ENCODE data around the gene ZNF169.
"Not testable (repeated sequence)": the region's sequence is repeated elsewhere in the genome, so short reads cannot be mapped to it uniquely, and the experiment has no call there.

Gene ZNF169

DNA sequence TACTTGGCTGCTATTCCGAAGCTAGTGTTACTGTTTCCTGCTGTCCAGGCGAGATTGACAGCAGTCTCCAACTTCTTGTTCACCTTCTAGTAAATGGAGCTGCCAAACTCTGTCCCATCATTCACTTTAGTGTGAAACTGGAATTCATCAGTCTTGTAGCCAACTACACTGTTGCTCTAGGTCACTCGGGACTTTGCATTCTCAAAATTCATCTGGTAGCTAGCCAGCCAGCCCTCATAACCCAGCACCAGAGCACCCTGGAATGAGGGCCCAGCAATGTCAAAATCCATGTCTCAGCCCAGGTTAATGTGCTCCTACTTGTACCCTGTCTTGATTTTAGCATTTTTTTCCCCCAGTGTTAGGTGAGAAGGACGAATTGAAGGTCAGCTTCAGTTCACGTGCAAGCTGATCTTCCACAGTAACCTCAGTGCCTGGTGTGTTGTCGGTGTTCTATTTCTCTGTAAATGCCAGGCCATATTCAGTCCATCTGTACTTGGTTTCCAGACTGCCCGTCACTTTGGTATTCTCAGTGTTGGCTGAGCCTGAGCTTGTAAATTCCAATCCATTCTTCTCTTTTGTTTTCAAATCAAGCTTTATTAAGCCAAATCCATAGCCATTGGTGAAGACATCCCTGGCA lies 28.9 kb downstream of the ZNF169 start:
- no peak for DNase-seq

DNA sequence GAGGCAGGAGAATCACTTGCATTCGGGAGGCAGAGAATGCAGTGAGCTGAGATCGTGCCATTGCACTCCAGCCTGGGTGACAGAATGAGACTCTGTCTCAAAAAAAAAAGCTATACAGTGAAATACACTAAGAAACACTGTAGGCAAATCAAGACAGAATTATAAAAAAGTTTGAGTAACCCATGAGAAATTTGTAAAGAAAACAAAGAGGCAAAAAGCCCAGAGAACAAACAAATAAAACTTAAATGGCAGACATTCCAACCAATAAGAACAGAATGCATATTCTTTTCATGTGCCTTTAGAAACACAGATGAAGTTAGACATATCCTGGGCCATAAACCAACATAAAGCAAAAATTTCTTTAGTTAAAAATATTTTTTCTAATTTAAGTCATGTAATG lies 30.6 kb downstream of the ZNF169 start:
- no peak for DNase-seq

DNA sequence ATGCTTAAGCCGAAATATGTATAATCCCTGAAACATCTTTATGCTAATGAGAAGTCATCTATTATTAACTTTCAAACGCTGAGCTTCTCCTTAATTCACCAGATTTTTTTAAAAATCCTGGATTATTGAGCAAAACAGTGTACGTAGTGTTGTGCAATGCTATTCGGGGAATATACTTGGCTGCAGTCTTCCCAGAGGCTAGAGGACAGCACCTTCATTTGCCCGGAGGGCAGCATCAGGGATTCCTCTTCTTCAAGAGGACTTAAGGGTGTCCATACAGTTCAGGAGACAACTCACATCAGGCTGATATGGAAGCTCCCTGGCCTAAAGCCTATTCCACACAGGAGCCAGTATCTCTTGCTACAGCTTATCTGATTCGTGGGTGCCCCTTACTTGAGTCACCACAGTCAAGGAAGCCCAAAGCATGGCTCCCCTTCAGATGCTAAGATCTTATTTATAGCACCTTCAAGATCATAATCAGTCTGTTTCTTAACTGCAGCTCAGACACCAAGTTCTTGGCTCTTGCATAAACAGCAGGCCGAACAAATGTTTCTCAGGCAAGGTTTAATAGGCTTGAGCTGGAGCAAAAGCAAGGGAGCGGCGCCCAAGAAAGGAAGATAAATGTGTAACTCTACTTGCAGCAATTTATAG lies 40.0 kb downstream of the ZNF169 start:
- no peak for DNase-seq

DNA sequence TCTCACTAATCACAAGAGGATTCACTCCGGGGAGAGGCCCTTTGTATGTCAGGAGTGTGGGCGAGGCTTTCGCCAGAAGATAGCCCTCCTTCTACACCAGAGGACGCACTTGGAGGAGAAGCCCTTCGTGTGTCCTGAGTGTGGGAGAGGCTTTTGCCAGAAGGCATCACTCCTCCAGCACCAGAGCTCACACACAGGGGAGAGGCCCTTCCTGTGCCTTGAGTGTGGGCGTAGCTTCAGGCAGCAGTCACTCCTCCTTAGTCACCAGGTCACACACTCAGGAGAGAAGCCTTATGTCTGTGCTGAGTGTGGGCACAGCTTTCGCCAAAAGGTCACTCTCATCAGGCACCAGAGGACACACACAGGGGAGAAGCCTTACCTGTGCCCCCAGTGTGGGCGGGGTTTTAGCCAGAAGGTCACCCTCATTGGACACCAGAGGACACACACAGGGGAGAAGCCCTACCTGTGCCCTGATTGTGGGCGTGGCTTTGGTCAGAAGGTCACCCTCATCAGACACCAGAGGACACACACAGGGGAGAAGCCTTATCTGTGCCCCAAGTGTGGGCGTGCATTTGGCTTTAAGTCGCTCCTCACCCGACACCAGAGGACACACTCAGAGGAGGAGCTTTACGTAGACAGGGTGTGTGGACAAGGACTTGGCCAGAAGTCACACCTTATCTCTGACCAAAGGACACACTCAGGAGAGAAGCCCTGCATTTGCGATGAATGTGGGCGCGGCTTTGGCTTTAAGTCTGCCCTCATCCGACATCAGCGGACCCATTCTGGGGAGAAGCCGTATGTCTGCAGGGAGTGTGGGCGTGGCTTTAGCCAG lies 41.6 kb downstream of the ZNF169 start:
- DNase-seq = no peak

DNA sequence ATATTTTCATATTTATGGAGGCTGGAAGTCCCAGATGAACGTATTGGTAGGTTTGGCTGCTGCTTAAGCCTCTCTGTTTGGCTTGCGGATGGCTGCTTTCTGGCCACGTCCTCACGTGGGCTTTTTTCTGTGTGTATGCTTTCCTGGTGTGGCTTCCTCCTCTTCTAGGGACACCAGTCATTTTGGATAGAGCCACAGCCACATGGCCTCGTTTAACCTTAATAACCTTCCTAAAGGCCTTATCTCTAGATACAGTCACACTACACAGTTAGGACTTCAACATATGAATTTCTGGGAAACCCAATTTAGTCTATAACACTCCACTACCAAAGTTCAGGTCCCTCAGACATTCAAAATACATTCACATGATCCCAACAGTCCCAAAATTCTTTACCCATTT lies 42.5 kb downstream of the ZNF169 start:
- DNase-seq = no peak

DNA sequence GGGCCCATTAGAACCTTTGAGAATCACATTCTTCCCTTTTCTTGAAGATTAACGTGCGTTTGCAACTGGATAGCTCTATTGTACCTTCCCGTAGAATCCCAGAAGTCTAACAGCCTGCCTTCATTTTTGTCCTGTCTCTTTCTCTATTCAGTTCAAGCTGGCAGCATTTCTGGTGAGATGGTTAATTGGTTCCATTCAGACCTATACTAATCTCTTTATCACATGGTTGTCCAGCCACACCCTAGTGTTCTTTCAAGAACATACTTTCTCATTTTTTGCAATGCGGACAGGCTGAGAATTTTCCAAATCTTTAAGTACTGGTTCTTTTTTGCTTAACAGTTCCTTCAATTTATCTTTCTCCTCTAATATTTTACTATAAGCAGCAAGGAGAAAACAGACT lies 43.3 kb downstream of the ZNF169 start:
- no peak for DNase-seq

DNA sequence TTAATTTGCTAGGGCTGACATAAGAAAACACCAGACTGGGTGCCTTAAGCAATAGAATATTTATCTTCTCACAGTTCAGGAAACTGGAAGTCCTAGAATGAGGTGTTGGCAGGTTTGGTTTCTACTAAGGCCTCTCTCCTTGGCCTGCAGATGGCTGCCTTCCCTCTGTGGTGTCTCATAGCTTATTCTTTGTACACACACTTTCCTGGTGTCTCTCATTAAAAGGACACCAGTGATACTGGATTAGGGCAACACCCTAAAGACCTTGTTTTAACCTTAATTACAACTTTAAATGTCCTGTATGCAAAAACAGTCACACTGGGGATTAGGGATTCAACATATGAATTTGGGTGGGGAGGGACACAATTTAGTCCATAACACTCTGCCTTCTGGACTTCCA lies 44.2 kb downstream of the ZNF169 start:
- DNase-seq = no peak

DNA sequence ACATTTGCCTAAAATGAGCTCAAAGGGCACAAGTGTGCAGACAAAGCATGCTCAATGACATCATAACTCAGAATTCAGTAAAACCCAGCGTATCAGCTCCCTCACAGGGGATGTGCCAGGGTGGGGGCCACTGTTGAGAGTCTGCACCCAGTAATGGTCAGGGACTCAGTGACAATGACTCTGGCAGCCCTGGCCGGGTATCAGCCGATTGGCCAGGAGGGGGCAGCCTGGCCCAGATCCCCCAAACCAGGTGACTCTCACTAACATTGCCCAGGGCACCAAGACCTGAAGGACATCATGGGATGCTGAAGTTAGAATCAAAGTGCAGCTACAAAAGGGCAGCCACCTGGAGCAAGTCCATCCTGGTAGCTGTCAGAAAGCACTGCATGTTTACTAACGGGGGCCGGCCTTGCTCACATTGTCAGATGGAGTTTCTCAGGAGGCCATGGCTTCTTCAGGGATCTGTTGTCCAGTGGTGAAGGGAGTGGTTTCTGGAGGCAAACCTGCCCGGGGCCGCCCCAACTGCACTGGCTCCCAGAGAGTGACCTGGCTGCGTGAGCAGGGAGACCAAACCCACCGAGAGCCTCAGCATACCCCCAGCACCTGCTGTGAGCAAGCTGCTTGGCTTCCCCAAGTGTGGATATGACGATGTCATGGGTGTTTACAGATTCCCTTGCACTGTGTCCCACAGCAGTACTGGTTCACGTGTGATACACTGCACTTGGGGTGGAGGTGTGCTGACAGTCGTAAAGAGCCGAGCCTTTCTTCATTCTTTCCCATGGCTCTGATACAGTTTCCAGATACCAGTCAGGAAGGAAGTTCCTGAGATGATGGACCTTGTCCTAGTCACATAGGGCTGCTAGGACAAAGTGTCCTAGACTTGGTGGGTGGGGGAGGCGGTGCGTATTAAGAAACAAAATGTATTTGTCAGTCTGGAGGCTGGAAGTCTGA lies 56.2 kb downstream of the ZNF169 start:
- not testable (repeated sequence) for DNase-seq

DNA sequence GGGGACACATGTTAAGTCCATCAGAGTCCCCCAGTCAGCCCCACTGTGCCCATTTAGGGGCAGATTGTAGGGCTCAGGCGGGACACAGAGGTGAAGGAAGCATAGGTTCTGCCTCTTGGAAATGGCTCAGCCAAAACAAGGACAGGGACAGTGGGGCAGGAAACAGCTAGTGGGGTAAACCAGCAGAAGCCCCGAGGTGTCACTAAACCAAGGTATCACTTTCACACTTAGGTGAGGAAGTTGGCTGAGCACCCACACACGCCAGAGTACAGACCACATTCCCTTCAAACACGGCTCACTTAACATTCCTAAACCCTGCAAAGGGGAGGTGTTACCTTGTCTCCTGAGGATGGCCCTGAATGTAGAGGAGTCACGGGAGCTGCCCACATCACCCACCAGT lies 57.1 kb downstream of the ZNF169 start:
- not testable (repeated sequence) for DNase-seq

DNA sequence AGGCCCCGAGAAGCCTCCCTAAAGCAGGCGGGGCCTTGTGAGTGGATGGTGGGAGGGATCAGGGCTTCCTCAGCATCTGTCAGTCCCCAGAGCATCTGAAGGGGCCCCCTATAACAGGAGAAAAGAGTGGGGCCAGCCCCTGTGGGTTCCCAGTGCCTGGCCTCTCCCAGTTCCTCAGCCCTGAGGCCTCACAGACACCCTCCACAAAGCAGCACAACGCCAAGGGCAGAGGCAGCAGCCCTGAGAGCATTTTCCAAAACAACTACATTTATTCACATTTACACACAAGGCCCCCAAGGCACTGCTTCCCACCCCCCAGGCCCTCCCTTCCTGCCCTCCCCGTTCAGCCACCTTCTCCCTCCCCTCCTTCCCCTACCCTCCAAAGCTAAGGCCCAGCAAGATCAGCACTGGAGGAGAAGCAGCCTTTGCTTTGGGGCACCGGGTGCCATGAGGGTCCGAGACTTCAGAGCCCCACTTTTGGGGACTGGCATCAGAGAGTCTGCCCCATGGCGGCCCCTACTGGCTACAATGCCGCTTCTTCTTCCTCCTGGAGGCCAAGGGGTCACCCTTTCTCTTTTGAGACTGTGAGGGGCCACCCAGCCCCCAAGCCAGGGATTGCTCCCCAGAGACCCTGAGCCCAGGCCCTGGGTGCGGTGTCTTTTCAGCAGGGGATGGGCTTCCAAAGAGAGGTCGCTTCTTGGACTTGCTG lies 59.0 kb downstream of the ZNF169 start:
- DNase-seq = not testable (repeated sequence)

DNA sequence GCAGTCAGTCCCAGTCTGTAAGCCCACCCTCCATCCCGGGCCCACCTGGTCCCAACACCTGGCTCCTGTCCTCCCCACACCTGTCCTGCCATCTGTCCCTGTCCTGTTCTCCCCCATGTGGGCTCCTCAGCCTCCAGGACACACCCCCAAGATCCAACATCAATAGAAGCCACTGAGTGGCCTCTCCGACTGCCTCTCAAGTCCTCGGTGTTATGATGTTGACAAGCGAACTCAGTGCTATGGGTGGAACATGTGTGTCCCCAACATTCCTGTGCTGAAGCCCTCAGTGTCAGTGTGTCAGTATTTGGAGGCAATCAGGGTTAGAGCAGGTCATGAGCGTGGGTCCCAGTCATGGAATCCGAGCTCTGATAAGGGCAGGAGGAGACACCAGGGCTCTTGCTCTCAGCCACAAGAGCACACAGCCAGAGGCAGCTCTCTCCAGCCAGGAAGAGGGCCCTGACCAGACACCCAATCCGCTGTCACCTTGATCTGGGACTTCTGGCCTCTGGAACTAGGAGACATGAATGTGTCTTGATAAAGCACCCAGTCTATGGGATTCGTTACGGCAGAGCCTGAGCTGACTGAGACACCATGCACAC lies 63.3 kb downstream of the ZNF169 start:
- not testable (repeated sequence) for DNase-seq

DNA sequence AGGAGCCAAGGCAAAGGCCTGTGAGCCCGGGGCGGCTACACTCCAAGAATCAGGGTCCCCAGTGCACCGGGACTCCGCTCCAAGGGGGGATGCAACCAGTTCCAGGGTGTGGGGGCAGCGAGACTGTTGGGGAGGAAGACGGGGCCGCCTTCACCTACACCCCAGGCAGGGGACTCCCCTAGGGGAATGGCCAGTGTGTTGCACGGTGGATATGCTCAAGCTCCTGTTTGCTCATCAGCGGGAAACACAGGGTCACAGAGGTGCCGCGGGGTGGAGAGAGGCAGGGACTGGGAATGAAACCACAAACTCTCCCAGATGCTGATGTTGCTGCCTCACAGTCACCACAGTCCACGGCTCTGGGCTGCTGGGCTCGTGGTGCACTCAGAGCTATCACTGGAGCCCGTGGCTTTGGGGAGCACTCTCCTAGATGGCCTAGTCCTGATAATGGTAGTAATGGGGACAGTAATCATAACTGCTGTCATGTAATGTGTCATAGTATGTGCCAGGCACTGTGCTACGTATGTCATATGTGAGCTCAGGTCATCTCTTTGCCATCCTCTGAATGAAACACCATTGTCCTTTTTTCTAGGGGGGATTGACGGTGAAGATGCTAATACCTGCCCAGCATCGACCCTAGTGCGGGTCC lies 64.2 kb downstream of the ZNF169 start:
- DNase-seq = not testable (repeated sequence)

DNA sequence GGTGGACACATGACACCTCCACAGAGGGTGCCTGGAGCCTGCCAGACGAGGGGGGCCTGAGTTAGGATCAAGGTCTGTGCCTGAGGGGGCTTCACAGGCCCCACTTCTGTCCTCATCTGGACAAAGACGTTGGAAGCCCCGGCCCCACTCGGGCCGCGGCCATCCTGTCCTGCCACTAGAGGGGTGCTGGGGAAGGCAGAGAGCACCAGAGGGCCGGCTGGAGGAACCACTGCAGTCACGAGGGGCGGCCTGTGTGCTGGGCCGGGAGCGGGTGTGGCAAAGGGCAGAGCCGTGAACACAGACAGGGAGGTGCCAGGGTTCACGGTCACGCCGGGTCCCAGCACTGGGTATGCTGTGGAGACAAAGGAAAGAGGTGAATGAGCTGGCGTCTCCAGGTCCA lies 66.5 kb downstream of the ZNF169 start:
- DNase-seq = not testable (repeated sequence)

DNA sequence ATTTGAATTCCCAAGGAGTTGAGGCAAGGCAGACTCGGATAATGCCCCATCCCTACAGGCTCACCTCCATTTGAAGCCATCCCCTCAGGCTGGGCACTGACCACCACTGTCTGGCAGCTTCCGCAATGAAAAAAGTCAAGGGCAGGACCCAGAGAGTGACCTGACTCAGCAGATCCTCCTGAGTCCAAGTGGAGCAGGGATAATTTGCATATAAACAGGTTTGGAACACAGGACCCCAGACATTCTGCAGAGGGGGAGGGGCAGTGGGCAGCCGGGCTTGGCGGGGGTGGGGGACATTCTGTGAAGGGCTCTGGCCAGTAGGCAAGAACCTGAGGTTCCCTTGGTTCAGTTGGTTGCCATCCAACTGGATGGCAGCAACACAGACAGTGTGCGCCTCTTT lies 69.4 kb downstream of the ZNF169 start, which contains the start of gene NUTM2F:
NUTM2F (minus strand) TSS at position 101 of the 400 bp plus-strand sequence; CDS start at position 80, 21 bp downstream.
- not testable (repeated sequence) for DNase-seq

DNA sequence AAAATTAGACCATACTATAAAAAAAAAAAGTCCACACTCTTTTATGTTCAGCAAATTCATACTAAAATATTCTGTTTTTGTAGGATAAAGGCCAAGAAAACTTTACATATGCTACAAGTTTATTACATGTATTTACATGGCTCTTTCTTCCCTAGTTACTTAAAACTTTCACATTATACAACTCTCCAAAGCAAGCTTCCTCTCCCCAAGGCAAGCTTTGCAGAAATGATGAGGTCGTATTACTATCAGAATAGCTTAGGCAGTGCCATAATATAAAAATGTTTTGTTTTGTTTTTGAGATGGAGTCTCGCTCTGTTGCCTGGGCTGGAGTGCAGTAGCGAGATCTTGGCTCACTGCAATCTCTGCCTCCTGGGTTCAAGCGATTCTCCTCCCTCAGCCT lies 77.3 kb downstream of the ZNF169 start:
- not testable (repeated sequence) for DNase-seq

DNA sequence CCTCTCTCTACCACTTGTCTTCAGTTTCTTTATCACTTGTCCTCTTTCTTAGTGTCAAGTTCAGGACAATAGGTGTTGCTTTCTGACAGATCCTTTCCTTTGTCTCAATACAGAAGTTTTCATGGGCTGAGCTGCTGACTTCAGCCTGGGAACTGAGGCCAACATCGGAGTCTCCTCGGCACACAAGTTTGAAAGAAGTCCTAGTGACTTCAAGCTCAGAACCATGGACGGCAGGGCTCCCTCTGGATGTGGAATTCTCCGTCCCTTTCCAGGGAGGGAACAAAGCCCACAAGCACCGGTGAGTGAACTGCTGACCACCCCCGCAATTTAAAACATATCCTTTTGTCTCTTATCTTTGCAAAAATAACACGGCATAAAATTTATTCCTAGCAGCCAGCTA lies 79.6 kb downstream of the ZNF169 start:
- not testable (repeated sequence) for DNase-seq

DNA sequence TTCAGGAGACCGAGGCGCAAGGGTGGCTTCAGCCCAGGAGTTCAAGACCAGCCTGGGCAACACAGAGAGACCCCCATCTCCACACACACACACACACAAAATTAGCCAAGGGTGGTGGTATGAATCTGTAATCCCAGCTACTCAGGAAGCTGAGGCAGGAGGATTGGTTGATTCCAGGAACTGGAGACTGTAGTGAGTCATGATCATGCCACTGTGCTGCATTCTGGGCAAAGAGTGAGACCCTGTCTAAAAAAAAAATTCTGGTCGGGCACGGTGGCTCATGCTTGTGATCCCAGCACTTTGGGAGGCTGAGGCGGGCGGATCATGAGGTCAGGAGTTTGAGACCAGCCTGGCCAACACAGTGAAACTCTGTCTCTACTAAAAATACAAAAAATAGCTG lies 80.6 kb downstream of the ZNF169 start:
- not testable (repeated sequence) for DNase-seq

DNA sequence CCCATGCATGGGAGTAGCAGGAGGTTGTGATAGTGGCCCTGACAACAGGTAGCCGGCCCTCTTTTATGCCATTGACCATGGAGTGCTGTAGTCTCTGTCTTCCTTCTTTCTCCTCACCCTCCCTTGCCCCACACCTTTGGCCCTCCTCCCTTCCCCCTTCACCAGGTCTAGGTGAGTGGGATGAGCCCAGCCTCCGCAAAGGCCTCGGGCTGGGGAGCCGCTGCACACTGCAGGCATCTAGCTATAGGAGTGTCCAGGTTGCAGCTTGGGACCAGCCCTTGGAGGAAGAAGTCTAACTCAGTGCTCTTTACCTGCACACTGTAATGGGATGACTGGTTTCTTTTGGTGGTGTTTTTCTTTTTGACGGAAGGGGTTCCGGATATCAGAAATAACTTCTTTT lies 81.7 kb downstream of the ZNF169 start:
- not testable (repeated sequence) for DNase-seq

DNA sequence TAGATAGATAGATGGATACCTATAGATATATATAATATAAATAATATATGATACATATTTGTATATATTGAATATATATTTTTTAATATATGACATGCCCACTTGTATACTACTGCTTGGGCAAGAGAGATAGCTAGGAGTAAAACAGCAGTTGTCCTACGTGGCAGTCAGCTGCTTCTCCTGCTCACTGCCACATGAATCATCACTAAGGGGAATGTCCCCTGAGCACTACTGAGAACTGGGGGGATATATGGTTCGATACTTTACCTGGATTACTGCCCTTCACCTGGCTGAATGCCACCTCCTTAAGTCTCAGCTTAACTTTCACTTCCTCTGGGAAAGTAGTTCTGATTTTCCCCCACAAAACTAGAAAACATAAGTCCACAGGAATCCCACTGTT lies 82.6 kb downstream of the ZNF169 start:
- not testable (repeated sequence) for DNase-seq

DNA sequence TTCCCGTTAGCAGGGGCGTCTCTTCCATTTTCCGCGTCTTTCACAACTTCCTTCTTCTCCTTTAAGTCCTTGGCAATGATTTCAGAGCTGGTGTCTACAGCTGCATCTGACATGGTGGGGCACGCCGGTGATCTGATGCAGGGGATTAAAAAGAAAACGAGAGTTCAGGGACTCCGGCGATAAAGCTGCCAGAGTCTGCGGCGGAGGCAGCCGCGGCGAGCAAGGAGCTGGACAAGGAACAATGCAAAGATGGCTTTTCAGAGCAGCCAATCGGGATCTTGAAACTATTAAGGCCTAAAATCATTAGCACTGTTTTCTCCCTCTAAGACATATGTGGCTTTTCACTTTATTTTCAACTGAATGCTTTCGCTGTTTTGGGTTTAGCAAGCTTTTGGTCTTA lies 88.4 kb downstream of the ZNF169 start:
- DNase-seq = not testable (repeated sequence)

DNA sequence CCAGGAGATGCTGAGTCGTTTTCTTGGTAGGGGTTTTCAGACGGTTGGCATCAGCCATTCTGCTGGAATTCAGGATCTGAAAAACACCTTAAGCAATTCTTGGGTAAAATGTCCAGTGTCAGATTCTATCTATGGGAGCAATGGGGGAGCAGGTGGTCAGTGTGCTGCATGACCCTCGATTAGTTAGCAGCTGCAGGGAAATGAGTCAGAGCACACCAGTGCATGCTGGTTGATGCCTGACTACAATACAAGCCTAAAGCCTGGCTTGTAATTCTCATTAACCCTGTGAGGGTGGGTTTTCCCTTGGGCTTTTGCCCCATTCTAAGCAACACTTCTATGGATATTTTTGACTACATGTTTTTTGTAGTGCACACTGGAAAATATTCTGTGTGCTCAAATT lies 89.7 kb downstream of the ZNF169 start:
- DNase-seq = not testable (repeated sequence)

Measured in NCI-H510A (cell line).